HEK293T (cell line): Measurements from ENCODE around the gene HECTD1.
"Not testable (repeated sequence)": the region's sequence is repeated elsewhere in the genome, so short reads cannot be mapped to it uniquely, and the experiment has no call there.

Experiments used
- CTCF ChIA-PET: fragments of 350-600 bp; formaldehyde crosslinking; extraction: SDS; loops from one replicate; lab custom pipeline; 2021; ENCODE audit warnings: antibody characterized with exemption, inconsistent platforms; lab: Yijun Ruan, JAX
- POLR2A ChIA-PET: fragments of 350-600 bp; formaldehyde crosslinking; extraction: SDS; loops from one replicate; lab custom pipeline; 2020; ENCODE audit warnings: antibody characterized with exemption, inconsistent platforms; lab: Yijun Ruan, JAX
- DNase-seq: peaks from one replicate; pipeline ENCODE4 v3.0.0; 2012; ENCODE audit warnings: mixed read lengths; ENCODE audit errors: extremely low spot score
- ARNT ChIP-seq: fragments of 450-650 bp; IDR thresholded peaks from 2 replicates; pipeline ENCODE4 v1.6.1; 2017; ENCODE audit warnings: mild to moderate bottlenecking
- BHLHE40 ChIP-seq: fragments of 450-650 bp; IDR thresholded peaks from 2 replicates; pipeline ENCODE4 v1.6.1; 2016; ENCODE audit warnings: mild to moderate bottlenecking, moderate library complexity, borderline replicate concordance
- CTBP1 ChIP-seq: fragments of 450-650 bp; IDR thresholded peaks from 2 replicates; pipeline ENCODE4 v1.6.1; 2016; ENCODE audit warnings: borderline replicate concordance
- ELF4 ChIP-seq: fragments of 450-650 bp; IDR thresholded peaks from 2 replicates; pipeline ENCODE4 v1.6.1; 2017; ENCODE audit warnings: antibody characterized with exemption
- FOXA1 ChIP-seq: fragments of 450-650 bp; IDR thresholded peaks from 2 replicates; pipeline ENCODE4 v1.6.1; 2016; ENCODE audit warnings: mild to moderate bottlenecking
- FOXK2 ChIP-seq: fragments of 450-650 bp; IDR thresholded peaks from 2 replicates; pipeline ENCODE4 v1.6.1; 2016; ENCODE audit warnings: mild to moderate bottlenecking
- FOXM1 ChIP-seq: fragments of 450-650 bp; IDR thresholded peaks from 2 replicates; pipeline ENCODE4 v1.6.1; 2017; ENCODE audit warnings: mild to moderate bottlenecking, borderline replicate concordance
- HDGF ChIP-seq: fragments of 450-650 bp; IDR thresholded peaks from 2 replicates; pipeline ENCODE4 v1.6.1; 2017; ENCODE audit warnings: antibody characterized with exemption, borderline replicate concordance
- L3MBTL2 ChIP-seq: fragments of 450-650 bp; conservative IDR thresholded peaks from 2 replicates; pipeline ENCODE4 v1.6.1; 2016; ENCODE audit warnings: mild to moderate bottlenecking
- LEF1 ChIP-seq: fragments of 450-650 bp; IDR thresholded peaks from 2 replicates; pipeline ENCODE4 v1.6.1; 2017; ENCODE audit warnings: mild to moderate bottlenecking, borderline replicate concordance
- NFRKB ChIP-seq: fragments of 450-650 bp; IDR thresholded peaks from 2 replicates; pipeline ENCODE4 v1.6.1; 2016; ENCODE audit warnings: mild to moderate bottlenecking, moderate library complexity
- PKNOX1 ChIP-seq: fragments of 450-650 bp; IDR thresholded peaks from 2 replicates; pipeline ENCODE4 v1.6.1; 2016
- SP1 ChIP-seq: fragments of 450-650 bp; IDR thresholded peaks from 2 replicates; pipeline ENCODE4 v1.6.1; 2017
- SUZ12 ChIP-seq: fragments of 450-650 bp; IDR thresholded peaks from 2 replicates; pipeline ENCODE4 v1.6.1; 2016; ENCODE audit warnings: mild to moderate bottlenecking
- TARDBP ChIP-seq: fragments of 450-650 bp; IDR thresholded peaks from 2 replicates; pipeline ENCODE4 v1.6.1; 2016
- ZNF384 ChIP-seq: fragments of 450-650 bp; IDR thresholded peaks from 2 replicates; pipeline ENCODE4 v1.6.1; 2016

HECTD1 gene

GRCh38 chr14:31196839-31197492 is 10.6 kb downstream of the HECTD1 start:
- POLR2A ChIA-PET = interaction anchor here (1.0 to 1.3 kb wide), 2 partner anchors 9 to 11 kb away, joined by 3 to 5 read pairs; partner anchors contain the start of gene HECTD1
- CTCF ChIA-PET = no interaction called here
- TF ChIP-seq BHLHE40 (no peak), FOXA1 (no peak)
- DNase-seq = no peak

- CTCF ChIA-PET = no interaction called here
- TF ChIP-seq CTBP1 (no peak), FOXM1 (no peak), ELF4 (no peak), ARNT (no peak), TARDBP (no peak), NFRKB (no peak), PKNOX1 (no peak), FOXK2 (no peak), FOXA1 (no peak), L3MBTL2 (no peak), SUZ12 (no peak), HDGF (no peak), SP1 (no peak), BHLHE40 (no peak), ZNF384 (no peak), LEF1 (no peak)
Observed at GRCh38 chr14:31194661-31195060, 12.9 kb downstream of the HECTD1 start.

GRCh38 chr14:31194095-31194494 is 13.5 kb downstream of the HECTD1 start:
- ChIA-PET POLR2A (interaction anchor here (1.2 kb wide), 1 partner anchor 14 kb away, joined by 3 read pairs; the partner anchor contains the start of gene HECTD1), CTCF (no interaction called here)
- TF ChIP-seq ARNT (no peak), SUZ12 (no peak), TARDBP (no peak), L3MBTL2 (no peak), ZNF384 (no peak), SP1 (no peak), LEF1 (no peak), BHLHE40 (no peak), CTBP1 (no peak), PKNOX1 (no peak), FOXK2 (no peak)
- DNase-seq = no peak

More at GRCh38 chr14:31194661-31195060, 12.9 kb downstream of the HECTD1 start:
- POLR2A ChIA-PET = no interaction called here
- no peak for DNase-seq

GRCh38 chr14:31192544-31192943 is 15.0 kb downstream of the HECTD1 start:
- DNase-seq, CTCF ChIA-PET, POLR2A ChIA-PET: not testable (repeated sequence)

GRCh38 chr14:31190717-31191263 is 16.8 kb downstream of the HECTD1 start:
- POLR2A ChIA-PET = no interaction called here
- TF ChIP-seq CTBP1 (no peak), LEF1 (no peak), PKNOX1 (no peak), SP1 (no peak), FOXK2 (no peak), FOXM1 (no peak), FOXA1 (no peak)
- CTCF ChIA-PET = no interaction called here
- no peak for DNase-seq

- CTCF ChIA-PET = no interaction called here
- DNase-seq = no peak
Observed at GRCh38 chr14:31190219-31190603, 17.4 kb downstream of the HECTD1 start.

More at GRCh38 chr14:31190219-31190603, 17.4 kb downstream of the HECTD1 start:
- TF ChIP-seq ELF4 (no peak), NFRKB (no peak), FOXA1 (no peak), L3MBTL2 (no peak), ZNF384 (no peak), FOXM1 (no peak), FOXK2 (no peak), LEF1 (no peak), SUZ12 (no peak), CTBP1 (no peak), BHLHE40 (no peak), SP1 (no peak), PKNOX1 (no peak), HDGF (no peak), TARDBP (no peak), ARNT (no peak)
- POLR2A ChIA-PET = no interaction called here
